Measurements from ENCODE around the gene IGF2BP1. TPM values are rescaled to one million over a fixed set of nuclear protein-coding genes. Genes with fewer than 3 reads are reported as not detected.
"Not testable (repeated sequence)": the region's sequence is repeated elsewhere in the genome, so short reads cannot be mapped to it uniquely, and the experiment has no call there.

Gene IGF2BP1
- total RNA-seq, 1 donor from 2014 or later: not detected

DNA sequence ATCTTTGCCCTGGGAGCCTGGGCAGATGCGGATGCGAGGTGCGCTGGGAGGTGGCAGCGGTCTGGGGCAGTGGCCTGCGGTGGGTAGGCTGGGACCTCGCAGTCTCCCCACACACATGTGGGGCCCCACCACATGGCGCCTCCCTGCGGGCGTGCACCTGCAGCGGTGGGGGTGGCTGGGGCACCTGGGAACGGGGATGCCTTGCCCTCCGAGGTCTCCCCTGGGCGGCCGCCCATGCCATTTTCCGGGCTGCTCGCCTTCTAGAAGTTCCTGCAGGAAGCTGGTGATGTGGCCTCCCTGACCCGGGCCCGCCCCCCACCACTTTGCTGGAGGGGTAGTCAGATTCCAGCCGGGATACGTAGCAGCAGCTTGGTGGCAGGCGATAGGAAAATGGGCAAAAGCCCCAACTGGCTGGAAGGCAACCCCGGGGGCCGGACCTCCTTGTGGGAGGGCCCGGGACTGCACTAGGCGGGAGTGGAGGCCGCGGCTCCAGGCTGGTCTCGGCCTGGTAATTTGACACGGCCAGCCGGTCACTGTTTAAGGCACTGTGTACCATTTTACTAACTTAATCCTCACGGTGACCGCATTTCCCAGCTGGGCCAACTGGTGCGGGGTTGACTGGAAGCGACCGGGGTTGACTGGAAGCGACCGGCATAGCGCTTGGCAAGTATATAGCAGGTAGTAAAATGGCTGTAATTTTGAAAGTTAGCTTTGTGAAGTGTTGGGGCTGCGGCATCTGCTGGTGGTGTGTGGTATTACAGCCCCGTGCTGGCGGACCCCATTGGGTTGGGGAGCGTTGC lies 38.5 kb downstream of the IGF2BP1 start:
- Histone ChIP-seq H3K9me3 (no peaks in the 10 kb centered on the region), H3K4me3 (peak overlapping the region; percentile 10), H3K4me1 (no peaks in the 10 kb centered on the region), H3K36me3 (no peaks in the 10 kb centered on the region), H3K27ac (no peak overlapping the region), H3K27me3 (ENCODE audit: low read depth) (peaks cover 25% of the 10 kb centered on the region)
- DNase-seq (peak; percentile 47), ATAC-seq (peak; percentile 49 to 58)
- TF ChIP-seq, protein P1, sequence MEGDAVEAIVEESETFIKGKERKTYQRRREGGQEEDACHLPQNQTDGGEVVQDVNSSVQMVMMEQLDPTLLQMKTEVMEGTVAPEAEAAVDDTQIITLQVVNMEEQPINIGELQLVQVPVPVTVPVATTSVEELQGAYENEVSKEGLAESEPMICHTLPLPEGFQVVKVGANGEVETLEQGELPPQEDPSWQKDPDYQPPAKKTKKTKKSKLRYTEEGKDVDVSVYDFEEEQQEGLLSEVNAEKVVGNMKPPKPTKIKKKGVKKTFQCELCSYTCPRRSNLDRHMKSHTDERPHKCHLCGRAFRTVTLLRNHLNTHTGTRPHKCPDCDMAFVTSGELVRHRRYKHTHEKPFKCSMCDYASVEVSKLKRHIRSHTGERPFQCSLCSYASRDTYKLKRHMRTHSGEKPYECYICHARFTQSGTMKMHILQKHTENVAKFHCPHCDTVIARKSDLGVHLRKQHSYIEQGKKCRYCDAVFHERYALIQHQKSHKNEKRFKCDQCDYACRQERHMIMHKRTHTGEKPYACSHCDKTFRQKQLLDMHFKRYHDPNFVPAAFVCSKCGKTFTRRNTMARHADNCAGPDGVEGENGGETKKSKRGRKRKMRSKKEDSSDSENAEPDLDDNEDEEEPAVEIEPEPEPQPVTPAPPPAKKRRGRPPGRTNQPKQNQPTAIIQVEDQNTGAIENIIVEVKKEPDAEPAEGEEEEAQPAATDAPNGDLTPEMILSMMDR (IDR thresholded peaks at IDR 0.05): peak; percentile 77
- intact Hi-C loops (cut with DNase I): no loop called here

DNA sequence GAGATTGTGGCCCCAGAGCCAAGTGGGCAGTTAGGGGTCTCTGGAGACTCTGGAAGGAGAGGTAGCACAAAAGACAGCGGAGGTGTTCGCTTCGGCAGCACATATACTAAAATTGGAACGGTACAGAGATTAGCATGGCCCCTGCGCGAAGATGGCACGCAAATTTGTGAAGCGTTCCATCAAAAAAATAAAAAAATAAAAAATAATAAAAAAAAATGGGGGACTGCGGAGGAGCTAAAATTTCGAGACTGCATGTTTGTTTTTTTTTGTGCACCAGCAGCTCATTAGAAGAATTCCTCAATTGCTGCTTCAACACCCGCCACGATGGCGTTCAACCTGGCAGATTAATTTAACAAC lies 39.1 kb downstream of the IGF2BP1 start:
- DNase-seq (no peak), ATAC-seq (no peak)
- no peaks in the 10 kb centered on the region for H3K4me1 ChIP-seq
- TF ChIP-seq, protein P1 (IDR thresholded peaks at IDR 0.05): no peak
- peaks cover 31% of the 10 kb centered on the region for H3K27me3 ChIP-seq (ENCODE audit: low read depth)
- H3K4me3 ChIP-seq: no peak overlapping the region
- H3K9me3 ChIP-seq: no peaks in the 10 kb centered on the region
- no peak overlapping the region for H3K27ac ChIP-seq
- no peaks in the 10 kb centered on the region for H3K36me3 ChIP-seq
- intact Hi-C loops (cut with DNase I): no loop called here

DNA sequence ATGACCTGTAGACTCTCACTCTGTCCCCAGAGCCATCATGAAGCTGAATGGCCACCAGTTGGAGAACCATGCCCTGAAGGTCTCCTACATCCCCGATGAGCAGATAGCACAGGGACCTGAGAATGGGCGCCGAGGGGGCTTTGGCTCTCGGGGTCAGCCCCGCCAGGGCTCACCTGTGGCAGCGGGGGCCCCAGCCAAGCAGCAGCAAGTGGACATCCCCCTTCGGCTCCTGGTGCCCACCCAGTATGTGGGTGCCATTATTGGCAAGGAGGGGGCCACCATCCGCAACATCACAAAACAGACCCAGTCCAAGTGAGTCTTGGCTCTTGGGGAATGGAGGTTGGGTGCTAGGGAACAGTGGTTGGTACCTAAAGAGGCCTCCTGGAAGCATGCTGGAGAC lies 41.0 kb downstream of the IGF2BP1 start:
- DNase-seq: no peak
- Histone ChIP-seq H3K36me3 (no peaks in the 10 kb centered on the region), H3K27me3 (ENCODE audit: low read depth) (peaks cover 30% of the 10 kb centered on the region), H3K9me3 (no peaks in the 10 kb centered on the region), H3K27ac (no peak overlapping the region), H3K4me1 (no peaks in the 10 kb centered on the region), H3K4me3 (no peak overlapping the region)
- no peak for ATAC-seq
- TF ChIP-seq, protein P1 (IDR thresholded peaks at IDR 0.05): no peak
- intact Hi-C loops (cut with DNase I): no loop called here

DNA sequence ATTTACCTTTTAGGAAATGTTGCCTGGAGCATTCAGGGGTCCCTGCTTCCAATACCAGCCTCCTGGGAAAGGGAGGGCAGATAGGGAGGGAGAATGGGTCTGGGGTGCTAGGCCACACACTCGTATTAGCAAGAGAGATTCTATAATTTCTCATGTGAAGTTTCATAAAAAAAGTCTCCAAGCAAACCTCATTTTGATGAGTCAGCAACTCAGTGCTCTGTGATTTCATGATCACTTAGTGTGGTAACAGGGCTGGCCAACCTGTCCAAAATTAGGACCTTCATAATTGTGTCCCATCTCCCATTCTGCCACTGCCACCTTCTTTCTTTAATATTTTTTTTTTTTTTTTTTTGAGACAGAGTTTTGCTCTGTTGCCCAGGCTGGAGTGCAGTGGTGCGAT lies 41.4 kb downstream of the IGF2BP1 start:
- Histone ChIP-seq H3K4me3 (no peak overlapping the region), H3K36me3 (no peaks in the 10 kb centered on the region), H3K27me3 (ENCODE audit: low read depth) (peaks cover 28% of the 10 kb centered on the region), H3K4me1 (no peaks in the 10 kb centered on the region), H3K27ac (no peak overlapping the region), H3K9me3 (no peaks in the 10 kb centered on the region)
- TF ChIP-seq, protein P1 (IDR thresholded peaks at IDR 0.05): no peak
- intact Hi-C loops (cut with DNase I): no loop called here
- ATAC-seq: no peak
- no peak for DNase-seq

DNA sequence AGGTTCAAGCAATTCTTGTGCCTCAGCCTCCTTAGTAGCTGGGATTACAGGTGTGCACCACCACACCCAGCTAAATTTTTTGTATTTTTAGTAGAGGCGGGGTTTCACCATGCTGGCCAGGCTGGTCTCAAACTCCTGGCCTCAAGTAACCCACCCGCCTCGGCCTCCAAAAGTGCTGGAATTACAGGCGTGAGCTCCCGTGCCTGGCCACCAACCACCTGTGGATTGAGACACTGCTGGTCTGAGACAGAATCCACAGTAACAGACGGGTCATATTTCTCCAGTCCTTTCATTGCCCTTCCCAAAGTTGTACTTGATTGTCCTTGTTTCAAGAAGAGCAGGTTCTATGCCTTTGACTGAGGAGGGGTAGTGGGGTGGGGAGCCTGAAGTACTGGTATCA lies 42.3 kb downstream of the IGF2BP1 start:
- intact Hi-C loops (cut with DNase I); H3K27ac ChIP-seq; ATAC-seq; H3K4me3 ChIP-seq; H3K4me1 ChIP-seq; H3K36me3 ChIP-seq; DNase-seq; H3K9me3 ChIP-seq: not testable (repeated sequence)
- peaks cover 22% of the 10 kb centered on the region for H3K27me3 ChIP-seq (ENCODE audit: low read depth)

DNA sequence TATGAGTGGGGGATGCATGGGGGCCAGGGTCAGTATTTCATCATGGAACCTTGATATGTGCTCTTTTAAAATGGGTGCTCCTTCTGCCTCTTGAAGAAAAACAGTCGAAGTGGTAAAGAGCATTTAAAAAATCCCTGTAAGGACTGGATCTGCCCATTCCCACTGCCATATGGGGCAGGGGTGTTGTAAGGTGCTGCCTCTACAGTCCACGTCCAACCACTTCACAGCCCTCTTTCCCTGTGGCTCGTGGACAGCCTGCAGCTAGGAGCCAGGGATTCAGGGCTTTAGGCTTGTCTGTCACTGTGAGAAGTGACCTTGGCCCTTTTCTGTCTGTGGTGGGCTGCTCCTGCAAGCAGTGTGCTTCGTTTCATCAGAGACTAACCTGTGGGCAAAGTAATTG lies 44.3 kb downstream of the IGF2BP1 start:
- no peaks in the 10 kb centered on the region for H3K36me3 ChIP-seq
- TF ChIP-seq, protein P1 (IDR thresholded peaks at IDR 0.05): no peak
- intact Hi-C loops (cut with DNase I): no loop called here

More for the DNA sequence above, 44.3 kb downstream of the IGF2BP1 start:
- Histone ChIP-seq H3K9me3 (no peaks in the 10 kb centered on the region), H3K4me1 (no peaks in the 10 kb centered on the region), H3K27ac (no peak overlapping the region), H3K27me3 (ENCODE audit: low read depth) (peaks cover 18% of the 10 kb centered on the region), H3K4me3 (no peak overlapping the region)
- ATAC-seq: no peak
- DNase-seq: no peak

Data from lower lobe of right lung (tissue), 2 donors.